ENCODE measurements around the gene MED9.

MED9 gene

GRCh38 chr17:17492571-17492970, 15.8 kb downstream of the MED9 start:
- DNase-seq: no peak

- no peak for DNase-seq
These were observed 16.6 kb downstream of the MED9 start for GRCh38 chr17:17493249-17493985.

GRCh38 chr17:17493986-17494466, 17.2 kb downstream of the MED9 start:
- DNase-seq: no peak

- no peak for DNase-seq
These were observed 17.7 kb downstream of the MED9 start for GRCh38 chr17:17494499-17494869.

GRCh38 chr17:17494870-17495535, 18.2 kb downstream of the MED9 start:
- no peak for DNase-seq

- no peak for DNase-seq
These were observed 18.9 kb downstream of the MED9 start for GRCh38 chr17:17495536-17496188.

- peak; percentile 82 for DNase-seq
These were observed 19.6 kb downstream of the MED9 start, which contains the start of gene RASD1 for GRCh38 chr17:17496189-17497064. Gene RASD1, minus strand, starts transcription at chr17:17496395. Its CDS starts 214 bp downstream, at chr17:17496181.

GRCh38 chr17:17497065-17497844, 20.5 kb downstream of the MED9 start:
- no peak for DNase-seq

GRCh38 chr17:17497845-17498520, 21.2 kb downstream of the MED9 start:
- DNase-seq: no peak

- DNase-seq: no peak
These were observed 22.0 kb downstream of the MED9 start for GRCh38 chr17:17498606-17499301.

GRCh38 chr17:17499402-17500145, 22.8 kb downstream of the MED9 start:
- no peak for DNase-seq

- DNase-seq: no peak
These were observed 24.3 kb downstream of the MED9 start for GRCh38 chr17:17500999-17501605.

GRCh38 chr17:17502741-17503565, 26.2 kb downstream of the MED9 start:
- no peak for DNase-seq

GRCh38 chr17:17503566-17504130, 26.8 kb downstream of the MED9 start:
- DNase-seq: no peak

- DNase-seq: no peak
These were observed 27.7 kb downstream of the MED9 start for GRCh38 chr17:17504341-17505140.

GRCh38 chr17:17505151-17505550, 28.4 kb downstream of the MED9 start:
- no peak for DNase-seq

- DNase-seq: no peak
These were observed 28.9 kb downstream of the MED9 start for GRCh38 chr17:17505610-17506171.
